Subcutaneous abdominal adipose tissue (tissue), 5 donors: ENCODE data around the gene GM2A.

ENCODE experiments used
- H3K27ac ChIP-seq: one replicate; pipeline ENCODE4 v1.7.0; 2013; ENCODE audit warnings: low read depth, mild to moderate bottlenecking, inconsistent platforms, low read length, moderate library complexity
- H3K27me3 ChIP-seq, 5 donors: one replicate each; pipeline ENCODE4 v1.7.0; 2013; ENCODE audit warnings: low read length in 5 of 5, inconsistent platforms in 1 of 5; ENCODE audit not compliant: control insufficient read depth in 5 of 5, insufficient read depth in 4 of 5
- H3K36me3 ChIP-seq, 5 donors: one replicate each; pipeline ENCODE4 v1.7.0; 2013; ENCODE audit warnings: low read length in 5 of 5; ENCODE audit not compliant: control insufficient read depth in 5 of 5, insufficient read depth in 5 of 5
- H3K4me1 ChIP-seq, 5 donors: one replicate each; pipeline ENCODE4 v1.7.0; 2013; ENCODE audit warnings: low read length in 5 of 5, mild to moderate bottlenecking in 3 of 5, moderate library complexity in 1 of 5; ENCODE audit not compliant: control insufficient read depth in 5 of 5, insufficient read depth in 5 of 5
- H3K4me3 ChIP-seq, 5 donors: one replicate each; pipeline ENCODE4 v1.7.0; 2013; ENCODE audit warnings: low read length in 5 of 5, low read depth in 1 of 5
- H3K9ac ChIP-seq, 5 donors: one replicate each; pipeline ENCODE4 v1.7.0; 2013; ENCODE audit warnings: low read length in 5 of 5, mild to moderate bottlenecking in 4 of 5, moderate library complexity in 3 of 5
- H3K9me3 ChIP-seq, 5 donors: one replicate each; pipeline ENCODE4 v1.7.0; 2013; ENCODE audit warnings: low read length in 5 of 5; ENCODE audit not compliant: control insufficient read depth in 5 of 5
- donor health status: healthy.
- donor health status: healthy.
- donor health status: healthy.
- donor health status: healthy.
- donor health status: healthy.

GM2A gene

GRCh38 chr5:151281001-151281639 lies 28.1 kb downstream of the GM2A start:
- Histone ChIP-seq H3K9me3 (no peaks in the 10 kb centered on the region), H3K4me1 (no peaks in the 10 kb centered on the region), H3K4me3 (no peak overlapping the region), H3K27ac (no peak overlapping the region), H3K9ac (no peak overlapping the region), H3K36me3 (no peaks in the 10 kb centered on the region), H3K27me3 (no peaks in the 10 kb centered on the region)

GRCh38 chr5:151283120-151283825 lies 30.3 kb downstream of the GM2A start:
- Histone ChIP-seq H3K27ac (no peak overlapping the region), H3K9ac (no peak overlapping the region), H3K4me3 (no peak overlapping the region), H3K4me1 (no peaks in the 10 kb centered on the region), H3K9me3 (no peaks in the 10 kb centered on the region), H3K36me3 (no peaks in the 10 kb centered on the region), H3K27me3 (no peaks in the 10 kb centered on the region)

GRCh38 chr5:151284392-151284967 lies 31.5 kb downstream of the GM2A start:
- Histone ChIP-seq H3K4me1 (no peaks in the 10 kb centered on the region), H3K9me3 (no peaks in the 10 kb centered on the region), H3K4me3 (no peak overlapping the region), H3K9ac (no peak overlapping the region), H3K27ac (no peak overlapping the region), H3K36me3 (no peaks in the 10 kb centered on the region), H3K27me3 (no peaks in the 10 kb centered on the region)

- Histone ChIP-seq H3K27ac (no peak overlapping the region), H3K4me3 (no peak overlapping the region), H3K9ac (no peak overlapping the region), H3K36me3 (no peaks in the 10 kb centered on the region), H3K27me3 (no peaks in the 10 kb centered on the region), H3K4me1 (no peaks in the 10 kb centered on the region), H3K9me3 (no peaks in the 10 kb centered on the region)
These were observed 32.7 kb downstream of the GM2A start for GRCh38 chr5:151285683-151286082.

GRCh38 chr5:151286246-151286645 lies 33.3 kb downstream of the GM2A start:
- H3K9me3 ChIP-seq: peaks cover 0 to 2% (median 0%) of the 10 kb centered on the region in 5 donors
- no peak overlapping the region for H3K9ac ChIP-seq
- H3K36me3 ChIP-seq: no peaks in the 10 kb centered on the region
- H3K4me1 ChIP-seq: no peaks in the 10 kb centered on the region
- H3K27ac ChIP-seq: no peak overlapping the region
- no peaks in the 10 kb centered on the region for H3K27me3 ChIP-seq
- no peak overlapping the region for H3K4me3 ChIP-seq

- no peak overlapping the region for H3K4me3 ChIP-seq
- no peaks in the 10 kb centered on the region for H3K27me3 ChIP-seq
- no peak overlapping the region for H3K27ac ChIP-seq
- no peak overlapping the region for H3K9ac ChIP-seq
- no peaks in the 10 kb centered on the region for H3K36me3 ChIP-seq
- H3K9me3 ChIP-seq: peaks cover 0 to 4% (median 0%) of the 10 kb centered on the region in 5 donors
- H3K4me1 ChIP-seq: no peaks in the 10 kb centered on the region
These were observed 35.2 kb downstream of the GM2A start for GRCh38 chr5:151288180-151288579.

- H3K4me1 ChIP-seq: peaks cover 2 to 14% (median 11%) of the 10 kb centered on the region in 5 donors
- H3K9me3 ChIP-seq: peaks cover 0 to 4% (median 0%) of the 10 kb centered on the region in 5 donors
- no peak overlapping the region for H3K9ac ChIP-seq
- no peak overlapping the region for H3K27ac ChIP-seq
- H3K36me3 ChIP-seq: no peaks in the 10 kb centered on the region
- no peak overlapping the region for H3K4me3 ChIP-seq
- H3K27me3 ChIP-seq: no peaks in the 10 kb centered on the region
These were observed 40.6 kb downstream of the GM2A start for GRCh38 chr5:151293624-151294023.

- no peak overlapping the region for H3K27ac ChIP-seq
- peaks cover 0 to 3% (median 0%) of the 10 kb centered on the region in 5 donors for H3K27me3 ChIP-seq
- H3K36me3 ChIP-seq: no peaks in the 10 kb centered on the region
- no peak overlapping the region for H3K4me3 ChIP-seq
- no peak overlapping the region for H3K9ac ChIP-seq
- H3K4me1 ChIP-seq: peaks cover 2 to 14% (median 11%) of the 10 kb centered on the region in 5 donors
- peaks cover 0 to 4% (median 0%) of the 10 kb centered on the region in 5 donors for H3K9me3 ChIP-seq
These were observed 42.2 kb downstream of the GM2A start for GRCh38 chr5:151295138-151295537.

- peaks cover 0 to 3% (median 0%) of the 10 kb centered on the region in 5 donors for H3K27me3 ChIP-seq
- H3K9ac ChIP-seq: no peak overlapping the region
- peaks cover 2 to 14% (median 11%) of the 10 kb centered on the region in 5 donors for H3K4me1 ChIP-seq
- no peaks in the 10 kb centered on the region for H3K36me3 ChIP-seq
- peaks cover 0 to 4% (median 0%) of the 10 kb centered on the region in 5 donors for H3K9me3 ChIP-seq
- no peak overlapping the region for H3K4me3 ChIP-seq
- no peak overlapping the region for H3K27ac ChIP-seq
These were observed 42.9 kb downstream of the GM2A start for GRCh38 chr5:151295791-151296477.

- no peaks in the 10 kb centered on the region for H3K9me3 ChIP-seq
- peaks cover 2 to 14% (median 11%) of the 10 kb centered on the region in 5 donors for H3K4me1 ChIP-seq
- H3K4me3 ChIP-seq: no peak overlapping the region
- no peak overlapping the region for H3K9ac ChIP-seq
- H3K36me3 ChIP-seq: no peaks in the 10 kb centered on the region
- peaks cover 0 to 3% (median 0%) of the 10 kb centered on the region in 5 donors for H3K27me3 ChIP-seq
- no peak overlapping the region for H3K27ac ChIP-seq
These were observed 43.5 kb downstream of the GM2A start for GRCh38 chr5:151296478-151296830.
